Coronary artery (tissue), 2 donors: Measurements from ENCODE around the gene TAOK2.
"Not testable (repeated sequence)": the region's sequence is repeated elsewhere in the genome, so short reads cannot be mapped to it uniquely, and the experiment has no call there.

Experiments used
- DNase-seq: peaks from one replicate; pipeline ENCODE4 v3.0.0-alpha.2; 2017; ENCODE audit warnings: low spot score
- H3K27ac ChIP-seq, 2 donors: fragments of 200-600 bp; sonication (generic); one replicate each; pipeline ENCODE4 v1.5.1; 2016 to 2019
- H3K4me3 ChIP-seq: fragments of 200-600 bp; sonication (generic); 2 replicates; pipeline ENCODE4 v1.5.1; 2016; ENCODE audit warnings: mild to moderate bottlenecking, moderate library complexity
- TF ChIP-seq, protein P1 (sequence below): fragments of 200-600 bp; sonication (generic); IDR thresholded peaks from one replicate; pipeline ENCODE4 v1.5.1; 2019; ENCODE audit warnings: antibody characterized with exemption

Gene TAOK2

DNA sequence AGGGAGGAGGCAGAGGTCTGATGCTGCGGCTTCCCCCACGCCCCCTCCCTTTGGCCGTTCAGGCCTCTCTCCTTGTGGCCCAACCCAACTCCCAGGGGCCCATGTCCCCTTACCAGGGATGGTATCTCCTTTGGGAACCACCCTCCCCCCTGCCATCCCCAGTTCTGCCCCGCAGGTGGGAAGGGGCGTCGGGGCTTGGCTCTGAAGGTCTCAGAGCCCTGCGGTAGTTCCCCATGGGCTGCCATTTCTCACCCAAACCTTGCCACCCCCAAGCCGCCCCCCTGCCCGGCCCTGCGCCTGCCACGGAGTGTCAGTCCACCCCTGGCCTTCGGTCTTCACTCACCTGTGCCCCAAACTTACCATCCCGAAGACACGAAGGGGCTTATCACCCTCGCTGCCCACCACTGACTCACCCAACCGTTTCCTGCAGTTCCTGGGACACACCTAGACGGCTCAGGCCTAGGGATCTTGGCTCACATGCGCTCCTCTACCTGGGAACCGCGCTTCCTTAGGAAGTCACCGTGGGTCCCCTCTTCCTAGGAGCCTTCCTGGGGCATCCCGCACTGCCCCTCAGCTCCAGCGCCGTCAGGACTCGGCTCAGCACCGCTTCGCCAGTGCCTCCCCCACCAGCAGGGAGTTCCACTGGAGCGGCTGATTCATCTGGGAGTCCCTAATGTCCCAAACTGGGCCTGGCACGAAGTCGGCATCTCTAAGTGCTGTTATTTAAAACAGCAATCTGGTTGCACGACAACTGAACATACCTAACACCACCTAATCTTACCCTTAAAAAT lies 38.2 kb downstream of the TAOK2 start:
- TF ChIP-seq, protein P1, sequence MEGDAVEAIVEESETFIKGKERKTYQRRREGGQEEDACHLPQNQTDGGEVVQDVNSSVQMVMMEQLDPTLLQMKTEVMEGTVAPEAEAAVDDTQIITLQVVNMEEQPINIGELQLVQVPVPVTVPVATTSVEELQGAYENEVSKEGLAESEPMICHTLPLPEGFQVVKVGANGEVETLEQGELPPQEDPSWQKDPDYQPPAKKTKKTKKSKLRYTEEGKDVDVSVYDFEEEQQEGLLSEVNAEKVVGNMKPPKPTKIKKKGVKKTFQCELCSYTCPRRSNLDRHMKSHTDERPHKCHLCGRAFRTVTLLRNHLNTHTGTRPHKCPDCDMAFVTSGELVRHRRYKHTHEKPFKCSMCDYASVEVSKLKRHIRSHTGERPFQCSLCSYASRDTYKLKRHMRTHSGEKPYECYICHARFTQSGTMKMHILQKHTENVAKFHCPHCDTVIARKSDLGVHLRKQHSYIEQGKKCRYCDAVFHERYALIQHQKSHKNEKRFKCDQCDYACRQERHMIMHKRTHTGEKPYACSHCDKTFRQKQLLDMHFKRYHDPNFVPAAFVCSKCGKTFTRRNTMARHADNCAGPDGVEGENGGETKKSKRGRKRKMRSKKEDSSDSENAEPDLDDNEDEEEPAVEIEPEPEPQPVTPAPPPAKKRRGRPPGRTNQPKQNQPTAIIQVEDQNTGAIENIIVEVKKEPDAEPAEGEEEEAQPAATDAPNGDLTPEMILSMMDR, result no peak
- H3K4me3 ChIP-seq, result peak overlapping the region; percentile 70
- no peak for DNase-seq
- H3K27ac ChIP-seq, result no peak overlapping the region

DNA sequence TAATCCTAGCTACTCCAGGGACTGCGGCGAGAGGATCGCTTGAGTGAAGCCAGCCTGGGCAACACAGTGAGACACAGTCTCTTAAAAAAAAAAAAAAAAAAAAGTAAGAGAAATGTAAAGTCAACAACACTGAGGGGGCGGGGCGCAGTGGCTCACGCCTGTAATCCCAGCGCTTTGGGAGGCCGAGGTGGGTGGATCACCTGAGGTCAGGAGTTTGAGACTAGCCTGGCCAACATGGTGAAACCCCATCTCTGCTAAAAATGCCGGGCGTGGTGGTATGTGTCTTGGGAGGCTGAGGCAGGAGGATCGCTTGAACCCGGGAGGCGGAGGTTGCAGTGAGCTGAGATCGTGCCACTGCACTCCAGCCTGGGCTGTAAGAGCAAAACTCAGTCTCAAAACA lies 38.9 kb downstream of the TAOK2 start:
- H3K27ac ChIP-seq, H3K4me3 ChIP-seq, DNase-seq: not testable (repeated sequence)

DNA sequence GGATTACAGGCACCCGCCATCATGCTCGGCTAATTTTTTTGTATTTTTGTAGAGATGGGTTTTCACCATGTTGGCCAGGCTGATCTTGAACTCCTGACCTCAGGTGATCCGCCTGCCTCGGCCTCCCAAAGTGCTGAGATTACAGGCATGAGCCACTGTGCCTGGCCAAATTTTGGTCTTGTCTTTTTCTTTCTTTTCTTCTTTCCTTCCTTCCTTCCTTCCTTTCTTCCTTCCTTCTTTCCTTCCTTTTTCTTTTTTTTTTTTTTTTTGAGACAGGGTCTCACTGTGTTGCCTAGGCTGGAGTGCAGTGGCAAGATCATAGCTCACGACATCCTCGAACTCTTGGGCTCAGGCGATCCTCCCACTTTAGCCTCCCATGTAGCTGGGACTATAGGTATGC lies 41.8 kb downstream of the TAOK2 start:
- not testable (repeated sequence) for DNase-seq, H3K4me3 ChIP-seq, H3K27ac ChIP-seq

DNA sequence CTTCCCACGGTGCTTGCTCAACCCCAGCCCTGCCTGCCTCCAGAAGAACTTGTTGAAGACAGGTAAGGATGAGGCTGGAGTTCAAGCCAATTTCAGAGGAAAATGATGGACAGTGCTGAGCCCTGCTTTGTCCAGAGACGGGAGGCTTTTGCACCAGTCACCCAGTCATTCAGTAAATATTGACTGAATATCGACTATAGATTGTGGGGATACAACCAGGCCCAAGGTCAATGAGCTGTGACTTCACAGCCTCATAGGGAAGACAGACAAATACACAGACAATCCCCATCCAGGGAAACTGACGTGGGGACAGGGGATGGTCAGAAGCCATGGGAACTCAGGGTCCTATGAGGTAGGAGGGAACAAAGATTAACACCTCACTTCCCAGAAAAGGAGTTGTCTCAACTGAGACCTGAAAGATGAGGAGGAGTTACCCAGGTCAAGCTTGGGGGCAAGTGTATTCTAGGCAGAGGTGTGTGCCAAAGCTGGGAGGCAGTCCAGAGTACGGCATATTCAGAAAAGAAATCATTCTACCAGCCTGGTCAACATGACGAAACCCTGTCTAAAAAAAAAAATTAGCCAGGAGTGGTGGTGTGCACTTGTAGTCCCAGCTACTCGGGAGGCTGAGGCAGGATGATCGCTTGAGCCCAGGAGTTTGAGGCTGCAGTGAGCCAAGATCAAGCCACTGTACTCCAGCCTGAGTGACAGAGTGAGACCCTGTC lies 43.0 kb downstream of the TAOK2 start:
- H3K4me3 ChIP-seq, result no peak overlapping the region
- DNase-seq, result no peak
- no peak overlapping the region for H3K27ac ChIP-seq
- TF ChIP-seq, protein P1, result no peak

DNA sequence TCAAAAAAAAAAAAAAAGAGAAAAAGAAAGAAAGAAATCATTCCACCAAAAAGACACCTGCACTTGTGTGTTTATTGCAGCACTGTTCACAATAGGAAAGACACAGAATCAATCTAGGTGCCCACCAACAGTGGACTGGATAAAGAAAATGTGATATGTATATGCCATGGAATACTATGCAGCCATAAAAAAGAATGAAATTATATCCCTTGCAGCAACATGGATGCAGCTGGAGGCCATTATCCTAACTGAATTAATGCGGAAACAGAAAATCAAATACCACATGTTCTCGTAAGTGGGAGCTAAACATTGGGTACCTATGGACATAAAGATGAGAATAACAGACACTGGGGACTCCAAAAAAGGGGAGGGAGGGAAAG lies 43.6 kb downstream of the TAOK2 start:
- TF ChIP-seq, protein P1, result no peak
- no peak overlapping the region for H3K27ac ChIP-seq
- DNase-seq, result no peak
- no peak overlapping the region for H3K4me3 ChIP-seq

DNA sequence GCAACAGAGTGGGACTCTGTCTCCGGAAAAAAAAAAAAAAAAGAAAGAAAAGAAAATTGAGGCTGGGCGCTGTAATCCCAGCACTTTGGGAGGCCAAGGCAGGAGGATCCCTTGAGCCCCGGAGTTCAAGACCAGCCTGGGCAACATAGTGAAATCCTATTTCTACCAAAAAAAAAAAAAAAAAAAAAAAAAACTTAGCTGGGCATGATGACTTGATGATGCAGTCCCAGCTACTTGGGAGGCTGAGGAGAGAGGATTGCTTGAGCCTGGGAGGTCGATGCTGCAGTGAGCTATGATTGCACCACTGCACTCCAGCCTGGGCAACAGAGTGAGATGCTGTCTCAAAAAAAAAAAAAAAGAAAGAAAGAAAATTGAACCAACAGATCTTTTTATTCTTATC lies 44.3 kb downstream of the TAOK2 start:
- DNase-seq, H3K27ac ChIP-seq, H3K4me3 ChIP-seq: not testable (repeated sequence)

DNA sequence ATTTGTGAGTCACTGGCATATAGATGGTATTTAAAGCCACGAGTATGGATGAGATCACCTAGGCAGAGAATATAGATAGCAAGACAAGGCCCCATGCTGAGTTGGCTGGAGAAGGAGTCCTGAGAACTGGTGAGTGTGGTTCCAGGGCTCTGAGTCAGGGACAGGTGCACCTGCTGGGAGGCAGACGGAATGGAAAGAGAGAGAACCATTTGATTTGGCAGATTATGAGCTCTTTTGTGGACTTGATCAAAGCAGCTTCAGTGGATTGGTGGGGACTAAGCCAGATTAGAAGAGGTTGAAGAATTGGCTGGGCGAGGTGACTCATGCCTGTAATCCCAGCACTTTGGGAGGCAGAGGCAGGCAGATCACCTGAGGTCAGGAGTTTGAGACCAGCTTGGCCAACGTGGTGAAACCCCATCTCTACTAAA lies 45.1 kb downstream of the TAOK2 start:
- TF ChIP-seq, protein P1, result no peak
- H3K4me3 ChIP-seq, result no peak overlapping the region
- H3K27ac ChIP-seq, result no peak overlapping the region
- no peak for DNase-seq

DNA sequence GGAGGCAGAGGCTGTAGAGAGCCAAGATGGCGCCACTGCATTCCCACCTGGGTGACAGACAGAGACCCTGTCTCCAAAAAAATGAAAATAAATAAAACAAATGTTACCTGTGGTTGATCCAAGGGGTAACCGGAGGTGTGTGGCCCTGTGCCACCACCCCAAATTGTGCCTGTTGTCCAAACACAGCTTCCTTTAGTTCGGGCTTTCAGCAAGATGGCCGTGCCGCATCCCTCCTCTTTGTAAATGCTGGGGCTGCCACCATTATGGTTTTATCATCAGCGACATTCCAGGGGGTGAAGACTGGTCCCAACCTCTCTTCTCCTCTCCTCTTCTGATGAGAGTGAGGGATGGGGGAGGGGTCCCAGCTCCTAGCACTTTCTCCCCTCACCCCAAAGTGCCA lies 49.2 kb downstream of the TAOK2 start, which contains the start of gene C16orf92:
Gene C16orf92, plus strand, starts transcription at position 312 of the 400 bp plus-strand sequence. CDS start 143 bp downstream, outside the sequence.
- TF ChIP-seq, protein P1, result no peak
- Histone ChIP-seq H3K27ac (no peak within 1 kb of the TSS), H3K4me3 (no peak within 1 kb of the TSS)
- DNase-seq, result no peak
